ENCODE results near the gene BIRC5.

The BIRC5 gene

GRCh38 chr17:78240012-78240655 lies 26.1 kb downstream of the BIRC5 start:
- TF ChIP-seq CTCF (IDR thresholded peaks at IDR 0.05; ENCODE audit: insufficient read depth, low read depth, low read length, missing control alignments): no peak
- no peak for DNase-seq (ENCODE audit: low read depth)
- no peak overlapping the region for H3K4me3 ChIP-seq (ENCODE audit: low read depth, low read length)

GRCh38 chr17:78240839-78241238 lies 26.8 kb downstream of the BIRC5 start:
- no peak for DNase-seq (ENCODE audit: low read depth)
- no peak overlapping the region for H3K4me3 ChIP-seq (ENCODE audit: low read depth, low read length)
- TF ChIP-seq CTCF (IDR thresholded peaks at IDR 0.05; ENCODE audit: insufficient read depth, low read depth, low read length, missing control alignments): no peak

GRCh38 chr17:78241277-78242023 lies 27.4 kb downstream of the BIRC5 start:
- peak; percentile 67 for DNase-seq (ENCODE audit: low read depth)
- no peak for TF ChIP-seq CTCF (IDR thresholded peaks at IDR 0.05; ENCODE audit: insufficient read depth, low read depth, low read length, missing control alignments)
- no peak overlapping the region for H3K4me3 ChIP-seq (ENCODE audit: low read depth, low read length)

- H3K4me3 ChIP-seq (ENCODE audit: low read depth, low read length): no peak overlapping the region
- no peak for TF ChIP-seq CTCF (IDR thresholded peaks at IDR 0.05; ENCODE audit: insufficient read depth, low read depth, low read length, missing control alignments)
- peak; percentile 72 for DNase-seq (ENCODE audit: low read depth)
Measured at GRCh38 chr17:78242024-78242742, 28.1 kb downstream of the BIRC5 start.

- TF ChIP-seq CTCF (IDR thresholded peaks at IDR 0.05; ENCODE audit: insufficient read depth, low read depth, low read length, missing control alignments): no peak
- no peak for DNase-seq (ENCODE audit: low read depth)
- no peak overlapping the region for H3K4me3 ChIP-seq (ENCODE audit: low read depth, low read length)
Measured at GRCh38 chr17:78247304-78247703, 33.3 kb downstream of the BIRC5 start.

GRCh38 chr17:78248051-78248914 lies 34.2 kb downstream of the BIRC5 start:
- no peak for DNase-seq (ENCODE audit: low read depth)
- no peak for TF ChIP-seq CTCF (IDR thresholded peaks at IDR 0.05; ENCODE audit: insufficient read depth, low read depth, low read length, missing control alignments)
- H3K4me3 ChIP-seq (ENCODE audit: low read depth, low read length): no peak overlapping the region

All from GM12865 (cell line).